IMR-90 (cell line): ENCODE data around the gene SUPT3H.

ENCODE experiments used
- BHLHE40 ChIP-seq: fragments of 150-350 bp; IDR thresholded peaks from 2 replicates; pipeline ENCODE4 v1.6.1; 2016; ENCODE audit warnings: mild to moderate bottlenecking, low read depth, low read length
- CEBPB ChIP-seq: IDR thresholded peaks from 2 replicates; pipeline ENCODE4 v1.6.1; 2012; ENCODE audit warnings: low read depth, low read length, improper control_type of control experiment
- CHD1 ChIP-seq: IDR thresholded peaks from 2 replicates; pipeline ENCODE4 v1.6.1; 2012; ENCODE audit warnings: low read depth, low read length, improper control_type of control experiment
- CTCF ChIP-seq: conservative IDR thresholded peaks from 2 replicates; pipeline ENCODE4 v1.5.1; 2012; ENCODE audit warnings: mild to moderate bottlenecking, low read depth, low read length, improper control_type of control experiment
- FOS ChIP-seq: fragments of 150-350 bp; IDR thresholded peaks from 2 replicates; pipeline ENCODE4 v1.6.1; 2016; ENCODE audit warnings: low read depth, low read length
- MAFK ChIP-seq: IDR thresholded peaks from 2 replicates; pipeline ENCODE4 v1.6.1; 2012; ENCODE audit warnings: low read depth, low read length, improper control_type of control experiment
- MAZ ChIP-seq: IDR thresholded peaks from 2 replicates; pipeline ENCODE4 v1.6.1; 2012; ENCODE audit warnings: low read depth, mild to moderate bottlenecking, low read length, improper control_type of control experiment, moderate library complexity, borderline replicate concordance
- POLR2A ChIP-seq: IDR thresholded peaks from 2 replicates; pipeline ENCODE4 v1.6.1; 2012; ENCODE audit warnings: mild to moderate bottlenecking, low read depth, low read length
- RAD21 ChIP-seq: IDR thresholded peaks from 2 replicates; pipeline ENCODE4 v1.6.1; 2012; ENCODE audit warnings: low read length, improper control_type of control experiment
- RCOR1 ChIP-seq: IDR thresholded peaks from 2 replicates; pipeline ENCODE4 v1.6.1; 2012; ENCODE audit warnings: mild to moderate bottlenecking, low read length, improper control_type of control experiment; ENCODE audit not compliant: insufficient replicate concordance
- RFX5 ChIP-seq: IDR thresholded peaks from 2 replicates; pipeline ENCODE4 v1.8.0; 2012; ENCODE audit warnings: low read depth, mild to moderate bottlenecking, low read length, moderate library complexity
- USF2 ChIP-seq: fragments of 150-350 bp; IDR thresholded peaks from 2 replicates; pipeline ENCODE4 v1.6.1; 2017; ENCODE audit warnings: mild to moderate bottlenecking, antibody characterized with exemption, low read length, low read depth

GRCh38 chr6:45386501-45386900 lies 8.8 kb upstream of the SUPT3H start:
- TF ChIP-seq POLR2A (no peak), CTCF (no peak), USF2 (no peak), RCOR1 (no peak), RAD21 (no peak), CHD1 (no peak), MAFK (no peak), FOS (no peak), MAZ (no peak), BHLHE40 (no peak), CEBPB (no peak), RFX5 (no peak)
